C4-2B (cell line): ENCODE measurements around the gene ZNF556.
"Not testable (repeated sequence)": the region's sequence is repeated elsewhere in the genome, so short reads cannot be mapped to it uniquely, and the experiment has no call there.

ENCODE experiments used
- H3K27ac ChIP-seq: fragments of 450-650 bp; 2 replicates; pipeline ENCODE4 v1.5.1; 2017
- ZFX ChIP-seq: fragments of 450-650 bp; IDR thresholded peaks from 2 replicates; pipeline ENCODE4 v1.6.1; 2017
- TF ChIP-seq, protein P1 (sequence below): fragments of 450-650 bp; conservative IDR thresholded peaks from 2 replicates; pipeline ENCODE4 v1.5.1; 2017; ENCODE audit warnings: mild to moderate bottlenecking

The ZNF556 gene

DNA sequence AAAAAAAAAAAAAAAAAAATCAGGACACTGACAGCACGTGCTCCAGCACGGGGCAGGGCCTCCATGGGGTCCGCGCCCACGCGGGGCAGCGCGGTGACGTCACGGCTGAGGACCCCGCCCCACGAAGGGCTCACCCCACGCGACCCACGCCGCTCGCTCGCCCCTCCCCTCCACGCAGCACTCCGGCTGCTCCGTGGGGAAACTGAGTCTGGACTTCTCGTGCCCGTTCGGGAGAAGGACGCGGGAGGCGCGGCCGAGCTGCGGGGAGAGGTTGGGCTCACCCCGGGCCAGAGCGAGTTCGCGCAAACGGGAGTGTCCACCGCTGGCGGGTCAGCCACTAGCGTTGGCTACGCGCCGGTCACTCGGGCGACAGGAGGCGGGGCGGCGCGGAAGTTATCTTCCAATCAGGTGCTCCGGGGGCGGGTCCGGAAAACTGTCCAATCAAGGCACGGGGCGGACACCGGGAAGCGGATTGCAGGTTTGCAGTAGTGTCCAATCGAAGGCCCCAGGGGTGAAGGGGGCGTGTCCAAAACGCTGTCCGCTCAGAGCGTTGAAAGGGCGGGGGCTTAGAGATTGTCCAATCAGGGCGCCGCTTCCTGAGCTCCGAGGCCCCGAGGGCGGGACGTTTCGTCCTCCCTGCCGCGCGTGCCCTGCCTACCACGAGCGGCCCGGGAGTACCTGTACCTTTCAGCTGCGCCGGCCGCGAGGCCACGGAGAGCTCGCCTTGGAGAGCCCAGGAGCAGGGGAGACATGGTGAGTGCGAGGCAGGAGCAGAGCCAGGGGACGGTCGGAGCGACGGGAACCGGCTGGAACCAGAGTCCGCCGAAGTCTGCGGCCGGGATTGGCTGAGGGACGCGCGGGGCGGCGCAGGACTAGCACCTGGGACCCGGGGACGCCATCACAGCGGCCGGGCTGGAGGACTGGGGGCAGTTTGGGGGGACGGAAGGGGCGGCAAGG, 33.4 kb downstream of the ZNF556 start, which contains the start of gene ZNF57:
Gene ZNF57, plus strand, starts transcription at position 633 of the 957 bp plus-strand sequence. Its CDS starts 118 bp downstream, at position 751.
- TF ChIP-seq, protein P1, sequence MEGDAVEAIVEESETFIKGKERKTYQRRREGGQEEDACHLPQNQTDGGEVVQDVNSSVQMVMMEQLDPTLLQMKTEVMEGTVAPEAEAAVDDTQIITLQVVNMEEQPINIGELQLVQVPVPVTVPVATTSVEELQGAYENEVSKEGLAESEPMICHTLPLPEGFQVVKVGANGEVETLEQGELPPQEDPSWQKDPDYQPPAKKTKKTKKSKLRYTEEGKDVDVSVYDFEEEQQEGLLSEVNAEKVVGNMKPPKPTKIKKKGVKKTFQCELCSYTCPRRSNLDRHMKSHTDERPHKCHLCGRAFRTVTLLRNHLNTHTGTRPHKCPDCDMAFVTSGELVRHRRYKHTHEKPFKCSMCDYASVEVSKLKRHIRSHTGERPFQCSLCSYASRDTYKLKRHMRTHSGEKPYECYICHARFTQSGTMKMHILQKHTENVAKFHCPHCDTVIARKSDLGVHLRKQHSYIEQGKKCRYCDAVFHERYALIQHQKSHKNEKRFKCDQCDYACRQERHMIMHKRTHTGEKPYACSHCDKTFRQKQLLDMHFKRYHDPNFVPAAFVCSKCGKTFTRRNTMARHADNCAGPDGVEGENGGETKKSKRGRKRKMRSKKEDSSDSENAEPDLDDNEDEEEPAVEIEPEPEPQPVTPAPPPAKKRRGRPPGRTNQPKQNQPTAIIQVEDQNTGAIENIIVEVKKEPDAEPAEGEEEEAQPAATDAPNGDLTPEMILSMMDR: no peak
- no peak for TF ChIP-seq ZFX
- H3K27ac ChIP-seq: peak within 1 kb of the TSS; percentile 67

DNA sequence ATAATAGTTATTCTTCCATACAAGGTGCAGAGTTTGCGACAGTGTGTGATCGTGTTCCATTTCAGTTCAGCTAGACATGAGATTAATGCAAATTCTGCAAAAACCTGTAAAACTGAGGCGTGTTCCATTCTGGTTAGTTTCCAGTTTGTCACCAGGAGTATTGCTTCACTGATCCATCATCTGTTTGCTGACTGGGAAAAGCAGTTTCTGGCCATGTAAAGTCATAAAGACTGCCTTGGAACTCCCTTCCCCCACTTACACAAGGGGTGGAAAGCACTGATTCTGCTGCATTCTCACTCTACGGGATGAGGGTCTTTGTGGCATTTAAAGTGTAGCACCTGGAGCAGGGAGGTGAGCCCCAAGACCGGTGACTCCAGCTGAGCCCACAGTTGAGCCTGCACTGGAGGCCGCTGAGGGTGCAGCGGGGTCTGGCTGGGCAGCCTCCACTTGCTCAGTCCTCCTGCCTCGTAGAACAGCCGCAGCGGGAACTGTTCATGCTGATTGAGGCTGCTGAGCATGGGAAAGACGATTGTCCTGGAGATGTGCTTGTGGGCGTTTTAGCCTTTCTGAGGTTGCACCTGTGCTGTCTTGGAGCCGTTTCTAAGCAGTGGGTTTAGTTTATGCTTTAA, 35.6 kb downstream of the ZNF556 start:
- TF ChIP-seq, protein P1: no peak
- TF ChIP-seq ZFX: no peak
- no peak overlapping the region for H3K27ac ChIP-seq

DNA sequence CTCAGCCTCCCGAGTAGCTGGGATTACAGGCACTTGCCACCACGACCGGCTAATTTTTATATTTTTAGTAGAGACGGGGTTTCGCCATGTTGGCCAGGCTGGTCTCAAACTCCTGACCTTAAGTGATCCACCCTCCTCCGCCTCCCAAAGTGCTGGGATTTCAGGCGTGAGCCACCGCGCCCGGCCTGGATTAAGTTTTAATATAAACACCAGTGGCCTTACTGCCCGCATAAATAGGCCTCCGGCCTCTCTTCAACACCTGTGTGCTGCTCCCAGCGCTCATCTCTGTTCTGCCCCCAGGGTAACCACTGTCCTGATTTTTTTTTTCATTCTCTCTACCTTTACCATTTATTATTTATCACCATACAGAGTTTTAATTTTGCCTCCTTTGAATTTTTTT, 36.2 kb downstream of the ZNF556 start:
- not testable (repeated sequence) for H3K27ac ChIP-seq

DNA sequence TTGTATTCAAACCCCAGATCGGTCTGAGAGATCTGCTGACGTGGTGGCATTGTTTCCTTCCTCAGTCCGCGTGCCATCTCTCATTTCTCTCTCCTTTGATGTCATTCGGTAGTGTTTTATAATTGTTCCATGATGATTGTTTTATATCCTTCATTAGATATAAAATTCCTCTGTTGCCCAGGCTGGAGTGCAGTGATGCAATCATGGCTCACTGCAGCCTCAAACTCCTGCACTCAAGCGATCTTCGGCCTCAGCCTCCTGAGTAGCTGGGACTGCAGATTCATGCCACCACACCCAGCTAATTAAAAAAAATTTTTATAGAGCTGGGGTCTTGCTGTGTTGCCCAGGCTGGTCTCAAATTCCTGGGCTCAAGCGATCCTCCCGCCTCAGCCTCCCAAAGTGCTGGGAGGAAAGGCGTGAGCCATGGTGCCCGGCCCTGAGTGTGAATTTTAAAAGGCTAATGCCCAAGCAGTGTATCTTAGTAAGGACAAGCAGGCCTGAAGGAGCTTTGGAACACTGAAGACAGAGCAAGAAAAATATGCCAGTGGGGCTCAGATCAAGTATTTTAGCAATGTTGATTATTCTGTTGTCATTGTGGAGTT, 38.9 kb downstream of the ZNF556 start:
- no peak for TF ChIP-seq ZFX
- TF ChIP-seq, protein P1: no peak
- H3K27ac ChIP-seq: no peak overlapping the region

DNA sequence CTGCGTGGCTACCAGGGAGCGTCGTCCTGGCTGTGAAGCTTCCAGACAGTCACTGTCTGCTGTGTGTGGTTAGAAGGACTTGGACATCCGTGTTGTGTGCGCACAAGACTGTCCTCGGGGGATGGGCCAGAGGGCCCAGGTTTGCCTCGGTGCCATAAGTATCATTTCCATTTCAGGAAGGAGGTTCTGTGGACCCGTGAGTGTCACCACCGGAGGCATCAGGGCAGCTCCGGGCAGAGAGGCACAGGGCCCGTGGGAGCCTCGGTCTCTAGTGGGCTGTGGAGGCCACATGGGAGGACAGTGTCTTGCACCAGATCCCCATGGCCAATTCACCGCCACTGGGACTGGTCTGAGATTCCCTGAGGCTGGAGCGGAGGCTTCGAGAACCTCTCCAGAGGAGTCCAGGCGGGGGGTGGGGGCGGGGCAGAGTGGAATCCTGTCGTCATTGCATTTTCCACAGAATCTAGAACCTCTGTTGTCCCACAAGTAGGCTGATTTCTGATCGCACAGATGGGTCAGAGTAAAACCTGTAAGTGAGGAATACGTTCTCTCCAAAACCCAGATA, 39.6 kb downstream of the ZNF556 start:
- H3K27ac ChIP-seq: no peak overlapping the region
- TF ChIP-seq ZFX: no peak
- TF ChIP-seq, protein P1: no peak

DNA sequence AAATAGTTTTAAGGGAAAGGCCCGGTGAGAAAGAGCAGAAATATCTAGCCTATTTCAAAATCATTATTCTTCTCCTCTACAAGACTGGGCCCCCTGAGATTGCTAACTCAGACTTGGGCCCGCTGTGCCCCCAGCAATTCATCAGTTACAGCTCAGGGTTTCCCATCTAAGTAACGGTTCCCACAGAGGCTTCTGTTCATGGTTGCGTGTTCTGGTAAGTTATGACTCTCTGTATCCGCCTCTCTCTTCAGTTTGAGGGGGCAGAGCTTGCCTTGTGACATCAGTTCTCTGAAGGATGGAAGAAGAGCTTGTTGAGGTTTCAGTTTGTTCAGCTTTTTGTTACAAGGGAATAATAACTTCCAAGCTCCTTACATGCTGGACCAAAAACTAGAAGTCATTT, 45.2 kb downstream of the ZNF556 start:
- TF ChIP-seq ZFX: no peak
- TF ChIP-seq, protein P1: no peak
- no peak overlapping the region for H3K27ac ChIP-seq

DNA sequence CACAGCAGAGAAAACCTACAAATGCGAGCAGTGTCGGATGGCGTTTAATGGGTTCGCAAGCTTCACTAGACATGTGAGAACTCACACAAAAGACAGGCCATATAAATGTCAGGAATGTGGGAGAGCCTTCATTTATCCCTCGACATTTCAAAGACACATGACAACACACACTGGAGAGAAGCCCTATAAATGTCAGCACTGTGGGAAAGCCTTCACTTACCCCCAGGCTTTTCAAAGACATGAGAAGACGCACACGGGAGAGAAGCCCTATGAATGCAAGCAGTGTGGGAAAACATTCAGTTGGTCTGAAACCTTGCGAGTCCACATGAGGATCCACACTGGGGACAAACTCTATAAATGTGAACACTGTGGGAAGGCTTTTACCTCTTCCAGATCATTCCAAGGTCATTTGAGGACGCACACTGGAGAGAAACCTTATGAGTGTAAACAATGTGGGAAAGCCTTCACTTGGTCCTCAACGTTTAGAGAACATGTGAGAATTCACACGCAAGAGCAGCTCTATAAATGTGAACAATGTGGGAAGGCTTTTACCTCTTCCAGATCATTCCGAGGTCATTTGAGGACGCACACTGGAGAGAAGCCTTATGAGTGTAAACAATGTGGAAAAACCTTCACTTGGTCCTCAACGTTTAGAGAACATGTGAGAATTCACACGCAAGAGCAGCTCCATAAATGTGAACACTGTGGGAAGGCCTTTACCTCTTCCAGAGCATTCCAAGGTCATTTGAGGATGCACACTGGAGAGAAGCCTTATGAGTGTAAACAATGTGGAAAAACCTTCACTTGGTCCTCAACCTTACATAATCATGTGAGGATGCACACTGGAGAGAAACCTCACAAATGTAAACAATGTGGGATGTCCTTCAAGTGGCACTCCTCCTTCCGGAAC, 50.4 kb downstream of the ZNF556 start:
- H3K27ac ChIP-seq: no peak overlapping the region
- TF ChIP-seq ZFX: 0 out of 2 replicates have a peak, but pooled peaks have one; percentile 9
- TF ChIP-seq, protein P1: no peak
